ENCODE results near the gene PDCD4.

PDCD4 gene

DNA sequence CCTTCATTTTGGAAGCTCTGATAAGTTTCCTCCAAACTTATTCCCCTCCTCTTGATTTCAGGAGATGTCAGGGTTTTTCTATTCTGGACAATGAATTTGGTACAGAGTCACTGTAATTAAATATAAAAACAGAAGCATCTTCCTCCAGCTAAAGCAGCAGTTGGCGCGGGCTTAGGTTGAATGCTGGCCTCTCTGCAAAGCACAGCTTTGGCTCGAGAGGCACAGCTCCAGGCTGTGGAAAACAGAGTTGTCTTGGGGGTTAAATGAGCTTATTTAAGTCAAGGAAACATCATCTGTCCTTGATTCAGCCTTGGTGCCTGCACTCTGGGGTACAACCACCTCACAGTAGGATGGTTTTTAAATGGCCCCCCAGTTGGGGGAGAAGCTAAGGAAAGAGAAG, 35.0 kb upstream of the PDCD4 start:
- H3K27me3 Mint-ChIP-seq: no peaks in the 10 kb centered on the region
- H3K9me3 Mint-ChIP-seq: no peaks in the 10 kb centered on the region
- peaks cover 57% of the 10 kb centered on the region for H3K4me1 Mint-ChIP-seq (ENCODE audit: low read depth)
- H3K36me3 Mint-ChIP-seq (ENCODE audit: low read depth): no peaks in the 10 kb centered on the region
- no peak overlapping the region for H3K27ac Mint-ChIP-seq
- no peak overlapping the region for H3K4me3 Mint-ChIP-seq

- Mint-ChIP-seq H3K9me3 (no peaks in the 10 kb centered on the region), H3K4me3 (no peak overlapping the region), H3K27me3 (no peaks in the 10 kb centered on the region), H3K36me3 (ENCODE audit: low read depth) (no peaks in the 10 kb centered on the region), H3K4me1 (ENCODE audit: low read depth) (peaks cover 66% of the 10 kb centered on the region), H3K27ac (no peak overlapping the region)
These were observed 34.1 kb upstream of the PDCD4 start for GRCh38 chr10:110837418-110838171.

GRCh38 chr10:110840225-110840922, 31.4 kb upstream of the PDCD4 start:
- Mint-ChIP-seq H3K27ac (no peak overlapping the region), H3K4me1 (ENCODE audit: low read depth) (peaks cover 73% of the 10 kb centered on the region), H3K4me3 (no peak overlapping the region), H3K36me3 (ENCODE audit: low read depth) (no peaks in the 10 kb centered on the region), H3K9me3 (no peaks in the 10 kb centered on the region), H3K27me3 (no peaks in the 10 kb centered on the region)

DNA sequence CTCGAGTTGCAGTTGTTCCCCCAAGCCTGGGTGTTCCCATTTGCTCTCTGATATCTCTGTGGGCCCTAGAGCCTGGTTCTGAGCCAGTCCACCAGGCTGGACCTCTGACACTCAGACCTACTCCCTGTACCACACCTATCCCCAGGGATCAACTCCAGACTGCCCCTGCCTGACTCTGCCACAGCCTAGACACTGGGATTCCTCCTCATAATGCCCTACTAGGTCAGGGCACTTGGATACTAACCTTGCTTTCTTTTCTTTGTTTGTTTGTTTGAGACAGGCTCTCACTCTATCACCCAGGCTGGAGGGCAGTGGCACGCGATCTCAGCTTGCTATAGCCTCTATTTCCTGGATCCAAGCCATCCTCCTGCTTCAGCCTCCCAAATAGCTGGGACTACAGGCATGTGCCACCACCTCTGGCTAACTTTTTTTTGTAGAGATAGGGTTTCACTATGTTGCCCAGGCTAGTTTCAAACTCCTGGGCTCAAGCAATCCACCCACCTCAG, 30.8 kb upstream of the PDCD4 start:
- Mint-ChIP-seq H3K36me3 (ENCODE audit: low read depth) (no peaks in the 10 kb centered on the region), H3K9me3 (no peaks in the 10 kb centered on the region), H3K4me3 (no peak overlapping the region), H3K27ac (peak overlapping the region; percentile 86), H3K4me1 (ENCODE audit: low read depth) (peaks cover 70% of the 10 kb centered on the region), H3K27me3 (no peaks in the 10 kb centered on the region)

DNA sequence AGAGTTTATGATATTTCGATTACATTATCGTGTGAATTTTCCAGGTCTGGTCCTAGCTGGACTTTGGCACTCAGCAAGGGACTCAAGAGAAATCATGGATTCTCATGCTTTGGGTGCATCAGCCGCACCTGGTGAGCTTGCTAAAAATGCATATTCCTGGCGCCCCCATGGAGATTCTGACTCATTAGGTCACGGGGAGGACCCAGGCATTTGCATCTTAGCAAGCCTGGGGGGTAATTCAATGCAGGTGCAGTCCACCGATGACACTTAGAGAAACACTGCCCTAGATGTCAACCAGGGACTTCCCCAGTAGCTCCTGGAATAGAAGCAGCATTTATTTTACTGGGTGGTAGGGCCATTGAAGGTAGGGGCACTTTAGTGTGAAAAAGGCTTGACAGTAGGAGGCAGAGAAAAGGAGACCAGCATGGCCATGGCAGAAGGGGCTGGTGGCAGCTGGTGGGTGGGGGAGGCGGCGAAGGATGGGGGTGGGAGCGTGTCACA, 29.9 kb upstream of the PDCD4 start:
- Mint-ChIP-seq H3K4me1 (ENCODE audit: low read depth) (peaks cover 65% of the 10 kb centered on the region), H3K27me3 (no peaks in the 10 kb centered on the region), H3K4me3 (peak overlapping the region; percentile 30), H3K27ac (peak overlapping the region; percentile 86), H3K36me3 (ENCODE audit: low read depth) (no peaks in the 10 kb centered on the region), H3K9me3 (no peaks in the 10 kb centered on the region)

DNA sequence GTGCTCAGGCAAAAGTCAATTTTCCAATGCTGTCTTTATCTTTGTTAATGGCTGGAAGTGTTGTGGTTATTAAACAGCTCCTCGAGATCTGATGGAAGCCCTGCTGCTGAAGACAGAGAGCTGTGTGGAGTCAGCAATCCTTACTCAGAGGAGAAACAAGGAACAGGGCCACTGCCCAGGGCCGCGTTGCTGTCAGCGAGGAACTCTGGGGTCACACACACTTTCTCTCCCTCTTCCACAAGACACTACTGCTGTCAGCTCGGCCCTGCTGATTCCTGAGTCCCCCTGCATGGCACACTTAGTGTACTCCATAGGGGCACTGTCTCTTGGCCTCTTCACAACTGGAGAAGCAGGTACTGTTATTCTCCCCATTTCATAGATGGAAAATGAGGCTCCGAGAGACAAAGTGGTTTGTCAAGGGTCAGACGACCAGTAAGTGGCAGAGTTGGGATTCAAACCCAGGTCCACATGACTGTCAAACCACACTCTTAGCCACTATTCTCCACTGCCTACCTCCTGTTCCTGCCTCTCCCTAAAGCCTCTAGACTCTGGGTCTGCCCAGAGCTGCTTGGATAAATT, 29.3 kb upstream of the PDCD4 start:
- H3K4me1 Mint-ChIP-seq (ENCODE audit: low read depth): peaks cover 62% of the 10 kb centered on the region
- H3K27me3 Mint-ChIP-seq: no peaks in the 10 kb centered on the region

DNA sequence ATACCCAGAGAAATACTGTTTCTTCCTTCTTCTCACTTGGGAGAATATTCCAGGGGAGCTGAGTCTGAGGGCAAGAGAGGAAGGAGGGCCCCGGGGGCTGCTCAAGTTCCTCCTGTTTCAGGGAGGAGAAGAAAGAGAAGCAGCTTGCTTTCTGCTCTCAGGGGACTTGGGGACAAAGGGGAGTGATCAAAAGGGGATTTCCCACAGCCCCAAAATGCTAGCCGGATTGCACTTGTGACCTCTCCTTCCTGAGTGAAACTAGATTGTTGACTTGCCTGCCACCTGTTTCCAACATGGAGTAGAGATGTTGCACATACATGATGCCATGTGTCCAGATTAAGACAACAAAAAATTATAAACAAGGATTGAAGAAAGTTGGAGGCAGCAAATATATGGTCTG, 28.7 kb upstream of the PDCD4 start:
- H3K36me3 Mint-ChIP-seq (ENCODE audit: low read depth): no peaks in the 10 kb centered on the region
- no peaks in the 10 kb centered on the region for H3K9me3 Mint-ChIP-seq
- H3K27ac Mint-ChIP-seq: peak overlapping the region; percentile 86
- peak overlapping the region; percentile 30 for H3K4me3 Mint-ChIP-seq
- H3K27me3 Mint-ChIP-seq: no peaks in the 10 kb centered on the region
- H3K4me1 Mint-ChIP-seq (ENCODE audit: low read depth): peaks cover 57% of the 10 kb centered on the region

More for the DNA sequence above, 29.3 kb upstream of the PDCD4 start:
- Mint-ChIP-seq H3K36me3 (ENCODE audit: low read depth) (no peaks in the 10 kb centered on the region), H3K27ac (peak overlapping the region; percentile 86), H3K9me3 (no peaks in the 10 kb centered on the region), H3K4me3 (peak overlapping the region; percentile 30)

GRCh38 chr10:110843796-110844616, 27.7 kb upstream of the PDCD4 start:
- H3K4me3 Mint-ChIP-seq: no peak overlapping the region
- peak overlapping the region; percentile 86 for H3K27ac Mint-ChIP-seq
- no peaks in the 10 kb centered on the region for H3K9me3 Mint-ChIP-seq
- H3K27me3 Mint-ChIP-seq: no peaks in the 10 kb centered on the region
- no peaks in the 10 kb centered on the region for H3K36me3 Mint-ChIP-seq (ENCODE audit: low read depth)
- H3K4me1 Mint-ChIP-seq (ENCODE audit: low read depth): peaks cover 62% of the 10 kb centered on the region

DNA sequence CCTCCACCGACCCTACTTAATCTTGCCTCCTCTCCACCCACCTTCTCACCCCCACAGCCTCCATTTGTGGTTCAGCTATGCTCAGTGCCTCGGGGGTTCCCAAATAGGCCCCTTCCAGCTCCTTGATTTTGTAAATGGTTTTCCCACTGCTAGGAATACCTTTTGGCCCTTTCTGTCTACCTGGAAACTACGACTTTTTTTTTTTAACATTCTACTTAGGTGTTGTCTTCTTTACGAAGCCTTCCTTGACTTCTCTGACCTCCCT, 27.2 kb upstream of the PDCD4 start:
- peaks cover 67% of the 10 kb centered on the region for H3K4me1 Mint-ChIP-seq (ENCODE audit: low read depth)
- no peak overlapping the region for H3K27ac Mint-ChIP-seq

GRCh38 chr10:110845192-110845755, 26.5 kb upstream of the PDCD4 start:
- Mint-ChIP-seq H3K4me3 (no peak overlapping the region), H3K9me3 (peaks cover 3% of the 10 kb centered on the region), H3K27ac (no peak overlapping the region), H3K36me3 (ENCODE audit: low read depth) (no peaks in the 10 kb centered on the region), H3K27me3 (no peaks in the 10 kb centered on the region), H3K4me1 (ENCODE audit: low read depth) (peaks cover 75% of the 10 kb centered on the region)

More for the DNA sequence above, 27.2 kb upstream of the PDCD4 start:
- Mint-ChIP-seq H3K9me3 (no peaks in the 10 kb centered on the region), H3K27me3 (no peaks in the 10 kb centered on the region), H3K4me3 (no peak overlapping the region), H3K36me3 (ENCODE audit: low read depth) (no peaks in the 10 kb centered on the region)

DNA sequence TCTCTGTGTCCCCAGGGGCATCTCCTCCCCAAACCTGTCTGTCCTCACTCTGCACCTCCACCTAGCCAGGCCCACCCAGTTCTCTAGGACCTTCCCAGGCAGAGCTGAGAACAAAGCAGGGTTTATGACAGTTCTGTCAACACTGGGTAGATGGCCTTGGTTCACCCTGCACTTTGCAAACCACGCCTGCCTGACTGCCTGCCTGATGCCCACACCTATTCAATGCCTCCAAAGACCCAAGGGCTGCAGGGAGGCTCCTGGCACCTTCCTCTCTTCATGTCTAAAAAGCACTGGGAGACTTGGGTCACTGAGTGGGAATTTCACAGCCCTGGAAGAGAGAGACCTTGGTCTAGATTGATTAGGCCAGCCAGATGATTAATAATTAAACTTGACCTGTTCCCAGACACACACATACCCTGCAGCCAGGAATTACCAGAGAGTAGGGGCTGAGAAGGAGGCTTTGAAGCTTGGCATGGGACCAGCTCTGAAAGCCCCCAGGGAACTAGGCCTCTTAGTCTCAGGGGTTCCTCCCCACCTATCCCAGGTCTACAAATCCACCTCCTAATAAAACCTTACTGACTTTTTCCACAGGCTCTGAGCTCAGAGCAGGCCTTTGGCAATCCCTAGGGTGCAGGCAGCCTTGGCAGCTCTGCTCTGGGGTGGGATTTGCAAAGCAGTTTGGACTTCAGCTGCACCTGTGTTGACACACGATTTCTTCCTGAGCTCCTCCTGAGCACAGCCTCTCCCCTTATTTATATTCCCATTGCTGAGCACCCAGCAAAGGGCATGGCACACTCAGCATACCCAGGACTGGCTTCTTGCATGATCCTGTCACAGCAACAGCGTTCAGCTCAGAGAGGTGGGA, 25.7 kb upstream of the PDCD4 start:
- Mint-ChIP-seq H3K9me3 (peaks cover 3% of the 10 kb centered on the region), H3K27me3 (no peaks in the 10 kb centered on the region), H3K36me3 (ENCODE audit: low read depth) (no peaks in the 10 kb centered on the region), H3K27ac (no peak overlapping the region), H3K4me3 (no peak overlapping the region), H3K4me1 (ENCODE audit: low read depth) (peaks cover 79% of the 10 kb centered on the region)

DNA sequence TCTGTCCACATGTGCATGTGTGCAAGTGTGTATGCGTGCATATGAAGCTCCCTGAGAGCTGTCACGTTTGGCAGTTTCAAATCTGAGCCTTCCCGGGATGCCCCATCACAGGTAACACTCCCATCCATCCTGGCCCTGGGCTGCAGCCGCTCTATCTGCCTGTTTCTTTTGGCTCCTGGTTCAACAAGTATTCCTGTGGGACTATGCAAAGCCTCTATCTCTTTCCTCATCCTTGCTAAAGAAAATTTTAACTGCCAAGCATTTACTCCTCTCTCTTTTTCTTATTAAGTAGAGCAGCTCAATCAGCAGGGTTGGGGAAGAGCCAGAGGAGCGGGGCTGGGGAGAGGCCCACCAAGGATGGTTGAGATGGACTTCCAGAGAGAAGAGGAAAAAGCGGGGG, 24.4 kb upstream of the PDCD4 start:
- H3K4me3 Mint-ChIP-seq: no peak overlapping the region
- H3K9me3 Mint-ChIP-seq: peaks cover 3% of the 10 kb centered on the region
- H3K27ac Mint-ChIP-seq: no peak overlapping the region
- peaks cover 77% of the 10 kb centered on the region for H3K4me1 Mint-ChIP-seq (ENCODE audit: low read depth)
- H3K36me3 Mint-ChIP-seq (ENCODE audit: low read depth): no peaks in the 10 kb centered on the region
- no peaks in the 10 kb centered on the region for H3K27me3 Mint-ChIP-seq

DNA sequence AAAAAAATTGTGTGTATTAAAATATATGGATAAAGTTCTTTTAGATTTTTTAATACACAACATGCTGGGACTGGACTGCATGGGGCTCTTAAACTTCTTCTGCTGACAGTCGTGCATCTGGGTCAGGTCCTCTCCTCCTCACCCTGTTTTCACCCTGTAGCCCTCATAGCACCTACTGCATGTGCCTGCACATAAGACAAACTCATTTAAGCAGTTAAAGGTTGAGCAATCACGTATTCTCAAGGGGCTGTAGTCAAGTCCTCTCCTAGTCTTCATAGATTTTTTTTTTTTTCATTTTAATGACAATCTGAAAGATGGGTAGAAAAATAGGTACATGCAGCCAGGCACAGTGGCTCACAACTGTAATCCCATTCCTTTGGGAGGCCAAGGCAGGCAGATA, 23.6 kb upstream of the PDCD4 start:
- no peaks in the 10 kb centered on the region for H3K27me3 Mint-ChIP-seq
- peaks cover 77% of the 10 kb centered on the region for H3K4me1 Mint-ChIP-seq (ENCODE audit: low read depth)
- H3K4me3 Mint-ChIP-seq: no peak overlapping the region
- no peaks in the 10 kb centered on the region for H3K36me3 Mint-ChIP-seq (ENCODE audit: low read depth)
- peaks cover 3% of the 10 kb centered on the region for H3K9me3 Mint-ChIP-seq
- no peak overlapping the region for H3K27ac Mint-ChIP-seq

GRCh38 chr10:110850099-110850498, 21.6 kb upstream of the PDCD4 start:
- H3K9me3 Mint-ChIP-seq: peaks cover 3% of the 10 kb centered on the region
- H3K4me3 Mint-ChIP-seq: no peak overlapping the region
- H3K4me1 Mint-ChIP-seq (ENCODE audit: low read depth): peaks cover 76% of the 10 kb centered on the region
- peak overlapping the region; percentile 70 for H3K27ac Mint-ChIP-seq
- H3K36me3 Mint-ChIP-seq (ENCODE audit: low read depth): no peaks in the 10 kb centered on the region
- no peaks in the 10 kb centered on the region for H3K27me3 Mint-ChIP-seq

Measured in stimulated activated naive CD8-positive, alpha-beta T cell treated with anti-CD3 and anti-CD28 coated beads, Interleukin-15, Interleukin-2, amounts not matched to agents 100 ng/mL and 50 ng/mL, for 24 hours (primary cell).